ENCODE results near the gene ZNF514.
"Not testable (repeated sequence)": the region's sequence is repeated elsewhere in the genome, so short reads cannot be mapped to it uniquely, and the experiment has no call there.

ZNF514 gene

GRCh38 chr2:95122197-95122551 lies 37.5 kb downstream of the ZNF514 start:
- no peak for DNase-seq

GRCh38 chr2:95121407-95122196 lies 38.0 kb downstream of the ZNF514 start, which contains the start of gene MRPS5:
TSS of gene MRPS5 (minus strand) at chr2:95121808. CDS start at chr2:95121791, 17 bp downstream.
- DNase-seq = peak; percentile 79 to 83

DNA sequence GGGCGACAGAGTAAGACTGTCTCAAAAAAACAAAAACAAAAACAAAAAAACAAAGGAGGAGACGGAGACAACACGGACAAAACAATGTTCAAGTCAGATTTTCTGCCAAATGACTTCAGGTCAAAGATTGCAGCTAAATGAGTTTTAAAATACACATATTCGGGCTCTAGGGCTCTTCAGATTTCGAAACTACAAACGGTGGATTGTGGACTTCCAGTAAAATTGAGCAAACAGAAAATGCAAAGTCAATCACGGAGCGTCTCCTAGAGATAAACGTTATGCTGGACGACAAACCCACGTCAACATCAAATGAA lies 38.6 kb downstream of the ZNF514 start:
- DNase-seq = no peak

DNA sequence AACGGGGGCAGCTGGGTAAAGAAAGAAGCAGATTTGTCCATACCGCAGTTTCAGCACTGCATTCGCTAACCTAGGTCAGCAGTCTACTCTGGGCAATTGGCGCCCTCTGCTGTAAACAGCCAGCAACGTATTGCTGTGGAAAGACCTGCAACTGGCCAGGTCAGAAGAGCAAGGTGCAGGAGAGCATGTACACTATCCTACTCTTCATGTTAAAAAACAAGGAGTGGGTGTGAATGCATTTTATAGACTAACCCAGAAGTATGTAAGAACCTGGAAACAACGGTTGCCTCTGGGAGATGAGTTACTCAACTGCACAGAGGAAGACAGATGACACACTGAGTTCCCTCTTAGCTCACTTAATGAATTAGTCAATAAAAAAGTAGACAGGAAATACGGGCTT lies 44.2 kb downstream of the ZNF514 start:
- peak; percentile 75 to 79 for DNase-seq

GRCh38 chr2:95113464-95113863 lies 46.2 kb downstream of the ZNF514 start:
- DNase-seq = no peak

GRCh38 chr2:95110395-95110794 lies 49.3 kb downstream of the ZNF514 start:
- DNase-seq = no peak

- no peak for DNase-seq
Observed at GRCh38 chr2:95109260-95109659, 50.4 kb downstream of the ZNF514 start.

GRCh38 chr2:95106081-95106480 lies 53.6 kb downstream of the ZNF514 start:
- DNase-seq = no peak

GRCh38 chr2:95104606-95105005 lies 55.0 kb downstream of the ZNF514 start:
- DNase-seq = no peak

GRCh38 chr2:95099910-95100309 lies 59.7 kb downstream of the ZNF514 start:
- no peak for DNase-seq

DNA sequence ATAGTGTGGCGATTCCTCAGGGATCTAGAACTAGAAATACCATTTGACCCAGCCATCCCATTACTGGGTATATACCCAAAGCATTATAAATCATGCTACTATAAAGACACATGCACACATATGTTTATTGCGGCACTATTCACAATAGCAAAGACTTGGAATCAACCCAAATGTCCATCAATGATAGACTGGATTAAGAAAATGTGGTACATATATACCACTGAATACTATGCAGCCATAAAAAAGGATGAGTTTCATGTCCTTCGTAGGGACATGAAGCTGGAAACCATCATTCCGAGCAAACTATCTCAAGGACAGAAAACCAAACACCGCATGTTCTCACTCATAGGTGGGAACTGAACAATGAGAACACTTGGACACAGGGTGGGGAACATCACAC lies 61.4 kb downstream of the ZNF514 start:
- DNase-seq = not testable (repeated sequence)

All from CD4-positive, alpha-beta T cell treated with Interleukin-4 for 1 hour (primary cell).